Gastroesophageal sphincter (tissue), 3 donors: Measurements from ENCODE around the gene HERC4.

Source experiments
- POLR2A ChIP-seq, 2 donors: fragments of 450-650 bp; IDR thresholded peaks; one replicate each; pipeline ENCODE4 v1.6.1; 2017; ENCODE audit warnings: antibody characterized with exemption in 2 of 2, mild to moderate bottlenecking in 2 of 2, moderate library complexity in 1 of 2
- POLR2AphosphoS5 ChIP-seq: sonication (generic); formaldehyde crosslinking; IDR thresholded peaks from one replicate; pipeline ENCODE4 v1.6.1; 2017; ENCODE audit warnings: antibody characterized with exemption
- TF ChIP-seq, protein P1 (sequence below), 4 experiments: fragments of 200-600 bp in 2 of 4; fragments of 450-650 bp in 2 of 4; sonication (generic) in 1 of 4; IDR thresholded peaks; one replicate each; pipeline ENCODE4 v1.5.1; 2017 to 2019; ENCODE audit warnings: antibody characterized with exemption in 4 of 4, mild to moderate bottlenecking in 2 of 4, moderate library complexity in 2 of 4

- TF ChIP-seq, protein P1, sequence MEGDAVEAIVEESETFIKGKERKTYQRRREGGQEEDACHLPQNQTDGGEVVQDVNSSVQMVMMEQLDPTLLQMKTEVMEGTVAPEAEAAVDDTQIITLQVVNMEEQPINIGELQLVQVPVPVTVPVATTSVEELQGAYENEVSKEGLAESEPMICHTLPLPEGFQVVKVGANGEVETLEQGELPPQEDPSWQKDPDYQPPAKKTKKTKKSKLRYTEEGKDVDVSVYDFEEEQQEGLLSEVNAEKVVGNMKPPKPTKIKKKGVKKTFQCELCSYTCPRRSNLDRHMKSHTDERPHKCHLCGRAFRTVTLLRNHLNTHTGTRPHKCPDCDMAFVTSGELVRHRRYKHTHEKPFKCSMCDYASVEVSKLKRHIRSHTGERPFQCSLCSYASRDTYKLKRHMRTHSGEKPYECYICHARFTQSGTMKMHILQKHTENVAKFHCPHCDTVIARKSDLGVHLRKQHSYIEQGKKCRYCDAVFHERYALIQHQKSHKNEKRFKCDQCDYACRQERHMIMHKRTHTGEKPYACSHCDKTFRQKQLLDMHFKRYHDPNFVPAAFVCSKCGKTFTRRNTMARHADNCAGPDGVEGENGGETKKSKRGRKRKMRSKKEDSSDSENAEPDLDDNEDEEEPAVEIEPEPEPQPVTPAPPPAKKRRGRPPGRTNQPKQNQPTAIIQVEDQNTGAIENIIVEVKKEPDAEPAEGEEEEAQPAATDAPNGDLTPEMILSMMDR (IDR thresholded peaks at IDR 0.05): no peak
- TF ChIP-seq POLR2AphosphoS5: peak; percentile 70
- TF ChIP-seq POLR2A (IDR thresholded peaks at IDR 0.05): no peak
These were observed 21.9 kb upstream of the HERC4 start for GRCh38 chr10:68096913-68097516.
